Right cardiac atrium (tissue), 5 donors: ENCODE data around the gene TRIO. TPM values are rescaled to one million over a fixed set of nuclear protein-coding genes. Genes with fewer than 3 reads are reported as not detected.

Experiments used
- ATAC-seq, 2 donors: fragments of 200-7000 bp; cut with Tn5 transposase; one replicate each; pipeline versions ENCODE4 v1.8.0 to v1.9.1; 2020; ENCODE audit warnings: moderate library complexity in 2 of 2, mild to moderate bottlenecking in 1 of 2
- DNase-seq, 3 donors: peaks; one replicate each; pipeline ENCODE4 v3.0.0-alpha.2; 2020
- H3K27ac ChIP-seq: one replicate; pipeline ENCODE4 v1.5.1; 2013; ENCODE audit warnings: mild to moderate bottlenecking, low read length, control low read depth, moderate library complexity
- H3K27me3 ChIP-seq: one replicate; pipeline ENCODE4 v1.6.1; 2013; ENCODE audit not compliant: control insufficient read depth, insufficient read depth
- H3K4me1 ChIP-seq: one replicate; pipeline ENCODE4 v1.6.1; 2013; ENCODE audit warnings: low read length; ENCODE audit not compliant: control insufficient read depth, insufficient read depth
- H3K4me3 ChIP-seq: one replicate; pipeline ENCODE4 v1.5.1; 2013; ENCODE audit warnings: low read length, control low read depth
- H3K9me3 ChIP-seq: one replicate; pipeline ENCODE4 v1.6.1; 2013; ENCODE audit warnings: low read length; ENCODE audit not compliant: control insufficient read depth
- WGBS: extraction: QIAGEN DNeasy Blood & Tissue Kit; methylation state at CpG from one replicate; pipeline ENCODE4 v1.1.7; 2013; 5-methylcytosine and 5-hydroxymethylcytosine counted together
- intact Hi-C, 4 donors: fragments of 100-400 bp; cut with DNase I; formaldehyde crosslinking; loops; one replicate each; pipeline versions ENCODE4 v1.11.0 to v1.14.0; 2022 to 2023
- polyA plus RNA-seq: library from polyadenylated mRNA; stranded (reverse); fragments of 200-250 nt; gene quantifications from one replicate; pipeline ENCODE4 v1.2.3, GENCODE V29; 2013
- total RNA-seq, 4 donors: library from RNA; stranded (reverse); fragmentation: NEBNext Ultra II Directional; extraction: Animal tissue kit (Norgen Biotek cat#: 25700); gene quantifications; one replicate each; pipeline ENCODE4 v1.2.1, GENCODE V29; 2021
- donor health status: healthy with polysubstance abuse.
- donor health status: DM: no; HTN: yes; CAD: no.
- donor health status: DM: no; HTN: no; CAD: no.
- donor health status: DM: no; HTN: yes; CAD: no; lungs with severe emphysema.
- donor health status: DM: yes; HTN: yes; CAD: no.

Gene TRIO
- total and polyA plus RNA-seq, 5 donors = 31.3 to 66.0 (median 54.1) TPM

DNA sequence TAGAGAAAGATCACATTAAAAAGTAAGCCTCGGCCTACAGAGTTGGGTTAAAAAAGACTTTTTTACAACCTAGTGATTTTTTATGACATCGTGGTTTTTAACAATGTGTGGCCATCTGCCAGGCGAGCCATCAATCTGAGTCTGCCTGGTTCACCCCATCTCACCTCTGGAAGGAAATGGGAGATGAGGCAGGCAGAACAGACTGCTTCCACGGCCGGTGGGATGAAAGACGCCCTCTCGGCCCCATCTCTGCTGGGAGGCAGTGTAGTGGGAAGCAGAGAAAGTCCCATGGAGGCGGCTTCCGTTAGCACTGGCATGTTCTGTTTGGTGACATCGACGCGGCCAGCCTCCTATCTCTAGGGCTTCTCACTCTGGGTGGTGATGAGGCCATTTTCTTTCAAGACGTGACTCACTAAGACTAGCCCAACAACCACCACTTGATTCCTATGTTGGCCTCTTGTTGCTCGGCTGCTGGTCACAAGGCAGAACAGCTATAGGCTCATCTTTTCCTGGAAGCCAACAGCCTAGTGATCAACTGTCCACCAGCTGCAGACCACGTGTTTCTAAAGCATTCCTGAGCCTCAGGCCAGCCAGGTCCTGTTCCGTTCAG lies 306.0 kb downstream of the TRIO start:
- ATAC-seq (peak; percentile 34 to 48), DNase-seq (peak in 1 of 3 donors; percentile 64)
- H3K4me1 ChIP-seq = peaks cover 16% of the 10 kb centered on the region
- intact Hi-C loops = no loop called here
- no peaks in the 10 kb centered on the region for H3K9me3 ChIP-seq
- no peaks in the 10 kb centered on the region for H3K27me3 ChIP-seq
- peak overlapping the region; percentile 54 for H3K27ac ChIP-seq
- 47% methylated on average over 16 of the region's 16 CpGs for WGBS
- no peak overlapping the region for H3K4me3 ChIP-seq

DNA sequence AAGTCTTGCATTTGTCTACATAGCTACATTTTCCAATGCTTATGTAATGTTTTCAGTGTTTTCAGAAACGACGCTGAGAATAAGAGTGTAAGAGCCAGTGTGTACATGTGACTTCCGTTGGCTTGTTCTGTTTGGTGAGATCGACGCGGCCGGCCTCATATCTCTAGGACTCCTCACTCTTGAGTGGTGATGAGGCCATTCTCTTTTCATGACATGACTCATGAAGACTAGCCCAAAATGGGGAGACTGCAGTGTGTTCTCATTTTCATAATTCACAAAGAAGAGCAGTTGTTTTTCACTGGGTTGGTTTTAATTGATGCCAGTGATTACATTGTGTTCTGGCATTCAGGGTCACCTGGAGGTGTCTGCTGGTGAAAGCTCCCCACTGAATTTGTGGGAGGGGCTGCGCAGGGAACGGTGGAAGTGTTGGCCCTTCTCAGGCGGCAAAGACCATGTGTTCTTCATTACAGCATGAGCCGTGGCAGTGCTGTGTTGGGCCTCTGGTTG lies 306.9 kb downstream of the TRIO start:
- peaks cover 16% of the 10 kb centered on the region for H3K4me1 ChIP-seq
- intact Hi-C loops = no loop called here
- H3K4me3 ChIP-seq = no peak overlapping the region

DNA sequence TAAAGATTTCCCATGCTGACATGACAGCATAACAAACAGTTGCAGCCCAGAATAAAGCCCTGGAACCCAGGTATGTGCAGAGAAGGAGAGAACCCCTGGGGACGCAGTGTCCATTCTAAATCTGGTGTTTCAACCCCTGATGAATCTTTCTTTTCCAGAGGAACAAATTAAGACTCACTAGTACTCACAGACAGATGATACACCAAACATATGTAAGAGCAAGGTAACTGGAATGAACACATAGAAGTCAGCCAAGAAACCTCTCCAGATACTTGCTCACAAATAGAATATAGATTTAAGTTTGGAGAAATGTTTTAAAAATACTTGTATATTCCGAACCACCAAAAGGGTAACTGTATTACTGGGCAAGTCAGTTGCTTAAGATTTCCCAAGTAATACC lies 307.6 kb downstream of the TRIO start:
- H3K4me3 ChIP-seq = no peak overlapping the region
- intact Hi-C loops = no loop called here
- no peak overlapping the region for H3K27ac ChIP-seq
- peaks cover 15% of the 10 kb centered on the region for H3K4me1 ChIP-seq
- H3K9me3 ChIP-seq = no peaks in the 10 kb centered on the region
- no peak for DNase-seq
- 95% methylated on average over 2 of the region's 2 CpGs for WGBS
- no peaks in the 10 kb centered on the region for H3K27me3 ChIP-seq
- no peak for ATAC-seq

More for the DNA sequence above, 306.9 kb downstream of the TRIO start:
- Histone ChIP-seq H3K27me3 (no peaks in the 10 kb centered on the region), H3K9me3 (no peaks in the 10 kb centered on the region), H3K27ac (peak overlapping the region; percentile 68)
- 38% methylated on average over 11 of the region's 11 CpGs for WGBS
- ATAC-seq (peak; percentile 89 to 92), DNase-seq (peak; percentile 71 to 90 (median 82))

DNA sequence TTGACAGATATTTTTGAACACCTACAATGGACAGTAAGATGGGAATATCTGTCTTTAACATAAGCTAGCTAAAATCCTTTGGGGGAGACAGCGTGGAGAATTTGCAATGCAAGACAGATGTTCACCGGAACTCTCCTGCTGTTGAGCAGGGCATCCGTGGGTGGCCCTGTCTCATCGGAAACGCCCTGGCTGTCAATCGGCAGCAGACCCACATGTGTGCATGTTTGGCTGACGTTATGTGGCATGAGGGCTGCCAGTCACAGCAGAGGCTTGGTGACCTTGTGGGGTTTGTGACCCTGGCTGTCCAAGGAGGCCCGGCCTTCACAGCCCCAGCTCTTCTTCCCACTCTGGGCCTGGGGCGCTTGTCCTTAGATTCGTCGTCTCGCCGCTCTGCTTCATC lies 308.7 kb downstream of the TRIO start:
- intact Hi-C loops = no loop called here
- 73% methylated on average over 13 of the region's 13 CpGs for WGBS
- DNase-seq = no peak
- no peak overlapping the region for H3K4me3 ChIP-seq
- no peak overlapping the region for H3K27ac ChIP-seq
- no peak for ATAC-seq
- peaks cover 3% of the 10 kb centered on the region for H3K9me3 ChIP-seq
- peaks cover 10% of the 10 kb centered on the region for H3K4me1 ChIP-seq
- H3K27me3 ChIP-seq = no peaks in the 10 kb centered on the region

DNA sequence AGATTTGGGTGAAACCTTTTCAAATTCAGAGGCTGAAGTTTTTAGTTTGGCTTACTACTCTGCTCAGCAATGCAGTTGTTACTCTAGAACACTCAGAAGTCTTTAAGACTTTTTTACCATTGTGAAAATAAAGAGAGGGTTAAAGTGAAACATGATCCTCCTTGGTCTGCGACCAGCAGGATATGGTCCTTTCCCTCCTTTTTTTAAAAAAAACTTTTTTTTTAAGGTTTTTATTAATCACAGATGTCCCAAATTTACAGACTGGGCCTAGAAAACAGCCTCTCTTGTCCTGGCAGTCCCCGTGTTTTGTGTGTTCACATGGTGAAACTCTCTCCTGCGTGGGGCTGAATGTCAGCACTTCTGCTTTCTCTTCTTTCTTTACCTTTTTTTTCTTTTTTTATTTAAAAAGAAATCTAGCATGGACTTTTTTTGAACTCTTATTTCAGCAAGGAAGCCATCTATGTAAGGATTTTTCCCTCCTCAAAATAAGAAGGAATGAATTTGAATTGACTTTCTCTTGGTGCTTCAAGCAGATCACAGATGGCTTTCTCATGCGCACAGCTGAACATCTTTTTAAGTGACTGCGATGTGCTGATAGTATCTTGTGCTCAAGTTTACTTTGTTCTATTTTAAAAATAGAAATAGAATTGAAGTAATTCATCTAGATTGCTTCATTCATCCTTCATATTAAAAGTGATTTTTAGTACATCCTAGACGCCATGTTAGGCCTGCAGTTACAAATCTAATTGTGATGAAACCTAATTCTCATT lies 309.7 kb downstream of the TRIO start:
- Histone ChIP-seq H3K27ac (no peak overlapping the region), H3K9me3 (peaks cover 5% of the 10 kb centered on the region), H3K4me1 (peaks cover 10% of the 10 kb centered on the region), H3K27me3 (no peaks in the 10 kb centered on the region), H3K4me3 (no peak overlapping the region)
- no peak for DNase-seq
- 56% methylated on average over 6 of the region's 6 CpGs for WGBS
- ATAC-seq = no peak
- intact Hi-C loops = no loop called here

DNA sequence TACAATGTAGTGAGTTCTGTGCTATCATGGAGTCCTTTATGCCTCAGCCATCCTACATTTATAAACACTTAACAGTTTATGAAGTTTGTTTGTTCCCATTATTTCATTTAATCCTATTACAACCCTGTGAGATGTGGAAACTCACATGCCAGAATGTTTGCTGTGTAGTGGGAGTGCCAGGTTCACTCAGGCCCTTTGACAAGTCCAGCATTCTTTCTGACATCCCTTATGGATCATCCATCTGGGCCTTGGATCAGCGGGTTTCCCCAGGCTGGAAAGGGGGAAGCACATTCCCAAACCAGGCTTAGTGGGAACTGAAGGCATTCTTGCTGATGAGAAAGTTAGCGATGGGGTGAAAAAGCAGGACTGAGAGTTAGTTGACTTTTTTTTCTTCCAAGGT lies 310.3 kb downstream of the TRIO start:
- intact Hi-C loops = no loop called here
- WGBS = 75% methylated on average over 2 of the region's 2 CpGs
- no peaks in the 10 kb centered on the region for H3K27me3 ChIP-seq
- H3K9me3 ChIP-seq = peaks cover 5% of the 10 kb centered on the region
- H3K4me1 ChIP-seq = peaks cover 10% of the 10 kb centered on the region
- DNase-seq (no peak), ATAC-seq (no peak)
- H3K27ac ChIP-seq = no peak overlapping the region
- no peak overlapping the region for H3K4me3 ChIP-seq

DNA sequence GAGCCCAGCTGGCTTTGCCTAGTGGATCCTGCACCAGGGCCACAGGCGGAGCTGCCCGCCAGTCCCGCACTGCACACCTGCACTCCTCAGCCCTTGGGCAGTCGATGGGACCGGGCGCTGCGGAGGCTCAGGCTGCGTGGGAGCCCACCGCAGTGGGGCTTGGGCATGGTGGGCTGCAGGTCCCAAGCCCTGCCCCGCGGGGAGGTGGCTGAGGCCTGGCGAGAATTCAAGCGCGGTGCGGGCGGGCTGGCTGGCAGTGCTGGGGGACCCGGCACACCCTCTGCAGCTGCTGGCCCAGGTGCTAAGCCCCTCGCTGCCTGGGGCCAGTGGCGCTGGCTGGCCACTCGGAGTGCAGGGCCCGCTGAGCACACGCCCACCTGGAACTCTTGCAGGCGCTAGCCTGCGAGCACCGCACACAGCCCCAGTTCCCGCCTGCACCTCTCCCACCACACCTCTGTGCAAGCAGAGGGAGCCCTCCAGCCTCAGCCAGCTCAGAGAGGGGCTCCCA lies 312.7 kb downstream of the TRIO start:
- H3K4me1 ChIP-seq = peaks cover 4% of the 10 kb centered on the region
- DNase-seq (no peak), ATAC-seq (no peak)
- no peak overlapping the region for H3K27ac ChIP-seq
- WGBS = 98% methylated on average over 26 of the region's 26 CpGs
- H3K4me3 ChIP-seq = no peak overlapping the region
- intact Hi-C loops = no loop called here
- H3K9me3 ChIP-seq = peaks cover 5% of the 10 kb centered on the region
- no peaks in the 10 kb centered on the region for H3K27me3 ChIP-seq

DNA sequence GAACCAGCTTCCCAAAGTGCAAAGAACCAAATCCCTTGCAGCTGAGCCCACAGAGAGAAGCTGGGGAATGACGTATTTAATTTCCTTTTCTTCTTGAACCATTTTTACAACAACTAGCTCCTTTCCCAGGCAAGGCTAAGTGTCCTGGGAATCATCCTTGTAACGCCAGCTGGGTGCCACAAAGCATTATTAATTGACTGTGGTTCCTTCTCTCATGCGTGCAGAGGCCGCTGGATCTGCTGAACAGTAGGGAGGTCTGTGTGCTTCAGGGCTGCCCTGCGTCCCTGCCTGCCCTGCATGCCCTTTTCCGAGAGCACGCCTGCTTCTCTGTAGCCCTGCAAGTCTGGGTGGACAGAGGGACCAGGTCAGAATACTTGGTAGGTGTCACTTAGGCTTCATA lies 314.3 kb downstream of the TRIO start:
- H3K9me3 ChIP-seq = peaks cover 5% of the 10 kb centered on the region
- ATAC-seq (no peak), DNase-seq (no peak)
- intact Hi-C loops = no loop called here
- H3K4me1 ChIP-seq = peaks cover 4% of the 10 kb centered on the region
- H3K27ac ChIP-seq = peak overlapping the region; percentile 7
- no peaks in the 10 kb centered on the region for H3K27me3 ChIP-seq
- WGBS = 73% methylated on average over 7 of the region's 7 CpGs
- no peak overlapping the region for H3K4me3 ChIP-seq

DNA sequence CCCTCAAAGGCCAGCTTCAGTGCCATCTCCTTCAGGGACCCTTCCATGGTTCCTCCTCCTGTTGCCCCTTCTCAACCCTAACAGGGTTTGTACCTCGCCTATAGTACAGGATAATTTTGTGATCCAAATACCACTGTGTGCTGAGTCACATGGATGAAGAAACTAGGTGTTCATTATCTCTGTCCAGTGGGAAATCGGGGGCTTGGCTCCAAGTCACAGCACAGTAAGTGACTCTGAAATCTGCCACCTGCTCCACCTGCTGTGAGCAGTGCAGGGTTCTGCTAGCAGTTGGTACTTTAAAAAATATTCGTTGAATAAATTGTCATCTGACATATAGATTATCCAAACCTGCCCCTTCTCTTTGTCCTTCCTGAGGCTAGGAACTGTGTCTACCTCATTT lies 315.3 kb downstream of the TRIO start:
- H3K27ac ChIP-seq = no peak overlapping the region
- no peak overlapping the region for H3K4me3 ChIP-seq
- WGBS = 55% methylated on average over 3 of the region's 3 CpGs
- H3K4me1 ChIP-seq = peaks cover 4% of the 10 kb centered on the region
- peaks cover 5% of the 10 kb centered on the region for H3K9me3 ChIP-seq
- ATAC-seq (peak in 1 of 2 donors; percentile 27), DNase-seq (no peak)
- H3K27me3 ChIP-seq = no peaks in the 10 kb centered on the region
- intact Hi-C loops = no loop called here

DNA sequence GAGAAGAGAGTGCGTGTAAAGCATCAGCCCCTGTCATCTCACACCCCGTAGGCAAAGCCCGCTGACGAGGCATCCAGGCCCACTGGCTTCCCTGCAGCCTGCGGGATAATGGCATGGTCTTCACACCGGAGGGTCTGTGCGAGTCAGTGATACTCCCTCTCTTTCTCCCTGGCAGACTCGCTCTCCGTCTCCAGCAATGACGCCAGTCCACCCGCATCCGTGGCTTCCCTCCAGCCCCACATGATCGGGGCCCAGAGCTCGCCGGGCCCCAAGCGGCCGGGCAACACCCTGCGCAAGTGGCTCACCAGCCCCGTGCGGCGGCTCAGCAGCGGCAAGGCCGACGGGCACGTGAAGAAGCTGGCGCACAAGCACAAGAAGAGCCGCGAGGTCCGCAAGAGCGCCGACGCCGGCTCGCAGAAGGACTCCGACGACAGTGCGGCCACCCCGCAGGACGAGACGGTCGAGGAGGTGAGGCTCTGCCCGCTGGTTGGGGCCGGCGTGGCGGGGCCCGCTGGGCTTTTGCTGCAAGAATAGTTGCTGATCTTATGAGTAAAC lies 317.8 kb downstream of the TRIO start:
- WGBS = 95% methylated on average over 46 of the region's 46 CpGs
- Histone ChIP-seq H3K9me3 (peaks cover 8% of the 10 kb centered on the region), H3K27me3 (no peaks in the 10 kb centered on the region), H3K4me3 (no peak overlapping the region), H3K27ac (no peak overlapping the region), H3K4me1 (peaks cover 7% of the 10 kb centered on the region)
- intact Hi-C loops = no loop called here
- no peak for ATAC-seq
- no peak for DNase-seq

DNA sequence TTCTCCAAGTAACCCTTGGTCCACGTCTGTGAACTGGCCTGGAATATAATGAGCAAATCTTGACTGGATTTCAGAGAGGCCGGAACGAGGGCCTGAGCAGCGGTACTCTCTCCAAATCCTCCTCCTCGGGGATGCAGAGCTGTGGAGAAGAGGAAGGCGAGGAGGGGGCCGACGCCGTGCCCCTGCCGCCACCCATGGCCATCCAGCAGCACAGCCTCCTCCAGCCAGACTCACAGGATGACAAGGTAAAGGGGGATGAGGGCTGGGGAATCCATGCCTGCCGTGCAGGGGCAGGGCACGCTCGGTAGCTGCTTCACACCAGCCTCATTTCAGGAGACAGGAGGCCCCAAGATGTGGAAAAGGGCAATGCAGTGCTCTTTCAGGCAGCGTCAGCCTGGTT lies 319.5 kb downstream of the TRIO start:
- Histone ChIP-seq H3K4me3 (no peak overlapping the region), H3K27me3 (no peaks in the 10 kb centered on the region), H3K4me1 (peaks cover 7% of the 10 kb centered on the region), H3K27ac (no peak overlapping the region), H3K9me3 (peaks cover 2% of the 10 kb centered on the region)
- ATAC-seq = no peak
- intact Hi-C loops = no loop called here
- WGBS = 85% methylated on average over 14 of the region's 14 CpGs
- no peak for DNase-seq
